GM12878 (cell line): ENCODE data around the gene MAML3. TPM values are rescaled to one million over a fixed set of nuclear protein-coding genes. Genes with fewer than 3 reads are reported as not detected.

Source experiments
- ATAC-seq: fragments of 200-7000 bp; cut with Tn5 transposase; 3 replicates; pipeline ENCODE4 v1.9.1; 2020; ENCODE audit warnings: mild to moderate bottlenecking, moderate library complexity
- BruUV-seq: library from RNA; stranded (reverse); fragments of 400-500 nt; replicated peaks from 2 replicates; lab custom pipeline; 2021; lab: Mats Ljungman, UMichigan
- CTCF ChIA-PET: fragments of 300-600 bp; sonication (Branson Sonifier 250); formaldehyde crosslinking; extraction: SDS; loops from one replicate; lab custom pipeline; 2021; ENCODE audit warnings: inconsistent platforms; lab: Yijun Ruan, JAX
- POLR2A ChIA-PET: fragments of 350-600 bp; formaldehyde crosslinking; extraction: SDS; loops from one replicate; lab custom pipeline; 2021; ENCODE audit warnings: inconsistent platforms; lab: Charles Lee
- RAD21 ChIA-PET: fragments of 300-600 bp; sonication (Branson Sonifier 250); formaldehyde crosslinking; loops from one replicate; lab custom pipeline; 2023; ENCODE audit warnings: antibody characterized with exemption; ENCODE audit not compliant: unreplicated experiment; lab: Charles Lee
- SMC1A ChIA-PET: fragments of 300-600 bp; sonication (Branson Sonifier 250); formaldehyde crosslinking; loops from one replicate; lab custom pipeline; 2023; ENCODE audit not compliant: unreplicated experiment, uncharacterized antibody; lab: Charles Lee
- DNase-seq: peaks from one replicate; pipeline ENCODE4 v3.0.0-alpha.2; 2011; ENCODE audit warnings: low read depth, low spot score
- FAIRE-seq: peaks from 3 replicates; lab custom pipeline; 2011; peaks lifted over from hg19 to GRCh38; lab: Jason Lieb, UNC
- H2AFZ ChIP-seq: 2 replicates; pipeline ENCODE4 v1.6.0; 2011; ENCODE audit warnings: low read depth, low read length, control low read depth; ENCODE audit not compliant: control insufficient read depth
- H3K27ac ChIP-seq: 2 replicates; pipeline ENCODE4 v1.5.1; 2011; ENCODE audit warnings: control low read depth; ENCODE audit not compliant: control insufficient read depth, insufficient read depth
- H3K27me3 ChIP-seq, 2 experiments: replicated peaks in 1 of 2; 2 replicates each; pipeline versions ENCODE4 v1.6.0 to v1.6.1; 2011; ENCODE audit warnings: low read length in 1 of 2; ENCODE audit not compliant: control insufficient read depth in 2 of 2, insufficient read depth in 2 of 2
- H3K36me3 ChIP-seq, 2 experiments: 2 replicates each; pipeline ENCODE4 v1.5.1; 2011; ENCODE audit warnings: low read length in 1 of 2; ENCODE audit not compliant: control insufficient read depth in 2 of 2, insufficient read depth in 2 of 2
- H3K4me1 ChIP-seq: 2 replicates; pipeline ENCODE4 v1.6.1; 2011; ENCODE audit warnings: mild to moderate bottlenecking, low read length, moderate library complexity, mixed read lengths; ENCODE audit not compliant: control insufficient read depth, insufficient read depth
- H3K4me2 ChIP-seq: 2 replicates; pipeline ENCODE4 v1.6.0; 2011; ENCODE audit warnings: control low read depth; ENCODE audit not compliant: control insufficient read depth, insufficient read depth
- H3K4me3 ChIP-seq: fragments of 200-600 bp; sonication (generic); 2 replicates; pipeline ENCODE4 v1.5.1; 2016
- H3K79me2 ChIP-seq: 2 replicates; pipeline ENCODE4 v1.6.0; 2011; ENCODE audit warnings: low read length; ENCODE audit not compliant: control insufficient read depth, insufficient read depth
- H3K9ac ChIP-seq: 2 replicates; pipeline ENCODE4 v1.8.0; 2011; ENCODE audit warnings: low read length, control low read depth, mixed read lengths; ENCODE audit not compliant: control insufficient read depth, insufficient read depth
- H3K9me3 ChIP-seq: replicated peaks from 3 replicates; pipeline ENCODE4 v1.5.1; 2011; ENCODE audit warnings: mild to moderate bottlenecking, low read length; ENCODE audit not compliant: control insufficient read depth, insufficient read depth
- H4K20me1 ChIP-seq: 2 replicates; pipeline ENCODE4 v1.6.0; 2011; ENCODE audit not compliant: control insufficient read depth, insufficient read depth
- CHD1 ChIP-seq: IDR thresholded peaks from 2 replicates; pipeline ENCODE4 v1.6.1; 2012; ENCODE audit warnings: low read depth, low read length, improper control_type of control experiment
- CTCF ChIP-seq, 3 experiments: IDR thresholded peaks in 2 of 3; conservative IDR thresholded peaks in 1 of 3; 2 replicates each; pipeline ENCODE4 v1.5.1; 2011; ENCODE audit warnings: low read depth in 3 of 3, low read length in 3 of 3, mild to moderate bottlenecking in 3 of 3, control low read depth in 2 of 3, moderate library complexity in 2 of 3, inconsistent platforms in 1 of 3, mixed read lengths in 1 of 3; ENCODE audit not compliant: control insufficient read depth in 2 of 3, insufficient read depth in 1 of 3; ENCODE audit errors: extremely low read depth in 1 of 3
- E2F8 ChIP-seq: fragments of 450-650 bp; IDR thresholded peaks from 2 replicates; pipeline ENCODE4 v1.6.1; 2018; ENCODE audit warnings: mild to moderate bottlenecking, low read depth, moderate library complexity; ENCODE audit not compliant: partially characterized antibody
- EGR1 ChIP-seq, 2 experiments: IDR thresholded peaks; 1 replicate in 1 of 2; 2 replicates in 1 of 2; pipeline ENCODE4 v1.6.1; 2011 to 2012; ENCODE audit warnings: low read depth in 2 of 2, low read length in 2 of 2, borderline replicate concordance in 1 of 2, mild to moderate bottlenecking in 1 of 2, moderate library complexity in 1 of 2
- GABPA ChIP-seq: IDR thresholded peaks from 2 replicates; pipeline ENCODE4 v1.6.1; 2014; ENCODE audit warnings: antibody characterized with exemption, low read depth, mild to moderate bottlenecking, inconsistent platforms
- MEF2A ChIP-seq: IDR thresholded peaks from 2 replicates; pipeline ENCODE4 v1.6.1; 2011; ENCODE audit warnings: low read depth, mild to moderate bottlenecking, low read length, moderate library complexity; ENCODE audit not compliant: insufficient read depth
- NRF1 ChIP-seq: conservative IDR thresholded peaks from 2 replicates; pipeline ENCODE4 v1.6.1; 2011; ENCODE audit warnings: mild to moderate bottlenecking, low read depth, low read length, improper control_type of control experiment
- POLR2AphosphoS5 ChIP-seq: IDR thresholded peaks from 2 replicates; pipeline ENCODE4 v1.6.1; 2011; ENCODE audit warnings: mild to moderate bottlenecking, low read length, inconsistent platforms
- ZBTB33 ChIP-seq: fragments of 450-650 bp; IDR thresholded peaks from 2 replicates; pipeline ENCODE4 v1.6.1; 2017; ENCODE audit warnings: mild to moderate bottlenecking
- WGBS: methylation state at CpG from one replicate; pipeline ENCODE4 v1.1.6; 2016; ENCODE audit warnings: low lambda C conversion rate; ENCODE audit not compliant: insufficient replicate concordance, insufficient coverage; ENCODE audit errors: missing lambda C conversion rate; 5-methylcytosine and 5-hydroxymethylcytosine counted together
- in situ Hi-C: fragments of 300-500 bp; cut with MboI; formaldehyde crosslinking; loops from 9 replicates; pipeline ENCODE4 v1.14.3; 2018; ENCODE audit warnings: mixed read lengths
- intact Hi-C: fragments of 100-400 bp; cut with micrococcal nuclease; formaldehyde crosslinking; loops from one replicate; pipeline ENCODE4 v1.14.2; 2022; ENCODE audit not compliant: unreplicated experiment
- polyA plus RNA-seq, 11 experiments: library from polyadenylated mRNA; depleted of rRNA in 4 of 11; unstranded in 6 of 11; stranded (reverse) in 5 of 11; fragments of >200 nt; fragmentation: Nextera tagmentation in 4 of 11; fragmentation: Illumina TruSeq in 1 of 11; extraction: Ambion mirVana in 4 of 11; extraction: Trizol in 1 of 11; gene quantifications; 1 replicate in 1 of 11; 2 replicates in 10 of 11; pipeline versions ENCODE4 v1.2.1 to v1.2.3, GENCODE V29; 2011 to 2016; ENCODE audit warnings: inconsistent platforms in 2 of 11, missing spikeins in 2 of 11, low read depth in 1 of 11
- total RNA-seq, 4 experiments: library from RNA; depleted of rRNA in 3 of 4; stranded (reverse); fragments of >200 nt in 3 of 4; fragmentation: Illumina TruSeq in 1 of 4; extraction: Trizol in 1 of 4; gene quantifications; 2 replicates each; pipeline versions ENCODE4 v1.2.1 to v1.2.3, GENCODE V29; 2013 to 2021
- TF ChIP-seq, protein P1 (sequence below): fragments of 150-350 bp; IDR thresholded peaks from 2 replicates; pipeline ENCODE4 v1.6.1; 2014; ENCODE audit warnings: mild to moderate bottlenecking, low read depth, low read length

MAML3 gene
- total and polyA plus RNA-seq, 10 of the 15 experiments (the other 5 are each of a cell fraction or from before 2014, with no cell fraction given): under 0.01 to 0.53 (median 0.06) TPM; not detected in 2

DNA sequence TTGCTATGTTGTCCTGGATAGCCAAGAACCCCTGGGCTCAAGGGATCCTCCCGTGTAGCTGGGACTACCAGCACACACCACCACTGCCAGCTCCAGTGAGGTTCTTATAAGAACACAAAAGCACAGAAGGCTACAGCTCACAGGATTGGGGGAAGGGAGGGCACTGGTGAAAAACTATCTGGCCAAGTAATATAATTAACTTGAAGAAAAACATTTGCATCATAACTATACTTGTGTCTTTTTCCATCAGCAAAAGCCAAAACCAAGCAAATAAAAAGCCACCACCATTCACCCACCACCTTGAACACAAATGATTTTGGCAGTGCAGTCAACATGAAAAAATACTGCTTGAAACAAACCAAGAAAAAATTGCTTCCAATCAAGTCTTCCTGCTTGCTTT, 188.2 kb downstream of the MAML3 start:
- no peak for ATAC-seq
- Histone ChIP-seq H3K4me2 (no peak overlapping the region), H3K27ac (no peak overlapping the region), H2AFZ (no peak overlapping the region), H3K4me3 (no peak overlapping the region), H3K36me3 (no peaks in the 10 kb centered on the region), H3K9me3 (no peaks in the 10 kb centered on the region), H3K27me3 (no peaks in the 10 kb centered on the region), H4K20me1 (no peaks in the 10 kb centered on the region), H3K79me2 (no peaks in the 10 kb centered on the region), H3K9ac (no peak overlapping the region), H3K4me1 (no peaks in the 10 kb centered on the region)
- intact Hi-C loops: no loop called here
- WGBS: 0% methylated on average over 1 of the region's 1 CpG
- ChIA-PET SMC1A (interaction anchor here (0.8 kb wide), 2 partner anchors 13 to 20 kb away, joined by 3 read pairs; no protein-coding TSS in a partner anchor), POLR2A (interaction anchor here (0.7 kb wide), 1 partner anchor 655 kb away, joined by 4 read pairs; no protein-coding TSS in a partner anchor), CTCF (interaction anchor here (0.6 kb wide), 1 partner anchor 132 kb away, joined by 3 read pairs; no protein-coding TSS in a partner anchor), RAD21 (no interaction called here)
- in situ Hi-C loops: no loop called here
- DNase-seq: no peak
- FAIRE-seq: no peak
- no TSS peak for BruUV-seq
- TF ChIP-seq, protein P1, sequence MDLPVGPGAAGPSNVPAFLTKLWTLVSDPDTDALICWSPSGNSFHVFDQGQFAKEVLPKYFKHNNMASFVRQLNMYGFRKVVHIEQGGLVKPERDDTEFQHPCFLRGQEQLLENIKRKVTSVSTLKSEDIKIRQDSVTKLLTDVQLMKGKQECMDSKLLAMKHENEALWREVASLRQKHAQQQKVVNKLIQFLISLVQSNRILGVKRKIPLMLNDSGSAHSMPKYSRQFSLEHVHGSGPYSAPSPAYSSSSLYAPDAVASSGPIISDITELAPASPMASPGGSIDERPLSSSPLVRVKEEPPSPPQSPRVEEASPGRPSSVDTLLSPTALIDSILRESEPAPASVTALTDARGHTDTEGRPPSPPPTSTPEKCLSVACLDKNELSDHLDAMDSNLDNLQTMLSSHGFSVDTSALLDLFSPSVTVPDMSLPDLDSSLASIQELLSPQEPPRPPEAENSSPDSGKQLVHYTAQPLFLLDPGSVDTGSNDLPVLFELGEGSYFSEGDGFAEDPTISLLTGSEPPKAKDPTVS: no peak
- no peak for TF ChIP-seq CTCF (IDR thresholded peaks at IDR 0.05 in 2 of 3, conservative IDR thresholded peaks at IDR 0.05 in 1 of 3; ENCODE audit: control insufficient read depth in 2 of 3, extremely low read depth in 1 of 3, insufficient read depth in 1 of 3, low read depth in 3 of 3, low read length in 3 of 3)
- no peak for TF ChIP-seq MEF2A
- TF ChIP-seq POLR2AphosphoS5: no peak
- TF ChIP-seq GABPA: no peak
- TF ChIP-seq NRF1: no peak
- no peak for TF ChIP-seq ZBTB33
- TF ChIP-seq E2F8: no peak
- TF ChIP-seq CHD1: no peak
- TF ChIP-seq EGR1 (IDR thresholded peaks at IDR 0.05; ENCODE audit: borderline replicate concordance in 1 of 2, low read depth in 2 of 2, low read length in 2 of 2): no peak
